ENCODE measurements around the gene PTPN6. TPM values are rescaled to one million over a fixed set of nuclear protein-coding genes. Genes with fewer than 3 reads are reported as not detected.

PTPN6 gene
- total and polyA plus RNA-seq, 10 of the 15 experiments (the other 5 are each of a cell fraction or from before 2014, with no cell fraction given), result 229 to 457 (median 370) TPM

- TF ChIP-seq PBX3 (IDR thresholded peaks at IDR 0.05; ENCODE audit: insufficient replicate concordance, low read depth, low read length) (no peak), NFXL1 (IDR thresholded peaks at IDR 0.05; ENCODE audit: borderline replicate concordance) (no peak), BRCA1 (IDR thresholded peaks at IDR 0.05; ENCODE audit: low read depth, low read length) (no peak), HDAC6 (IDR thresholded peaks at IDR 0.05; ENCODE audit: unreplicated experiment) (no peak), ASH2L (IDR thresholded peaks at IDR 0.05; ENCODE audit: borderline replicate concordance, low read depth) (no peak), ZSCAN29 (IDR thresholded peaks at IDR 0.05) (no peak), NRF1 (conservative IDR thresholded peaks at IDR 0.05; ENCODE audit: low read depth, low read length) (no peak), SPI1 (IDR thresholded peaks at IDR 0.05; ENCODE audit: borderline replicate concordance, insufficient read depth, low read depth, low read length) (no peak), ZBED1 (IDR thresholded peaks at IDR 0.05; ENCODE audit: borderline replicate concordance) (no peak), SP1 (IDR thresholded peaks at IDR 0.05; ENCODE audit: low read depth, low read length) (no peak), BHLHE40 (IDR thresholded peaks at IDR 0.05; ENCODE audit: borderline replicate concordance in 1 of 2, low read depth in 2 of 2, low read length in 1 of 2) (no peak), MYB (IDR thresholded peaks at IDR 0.05; ENCODE audit: borderline replicate concordance, low read depth, low read length) (no peak), TCF3 (IDR thresholded peaks at IDR 0.05; ENCODE audit: borderline replicate concordance, insufficient read depth, low read depth, low read length) (no peak), POLR2A (IDR thresholded peaks at IDR 0.05; ENCODE audit: low read depth, low read length) (peak; percentile 79), NR2C2 (IDR thresholded peaks at IDR 0.05; ENCODE audit: borderline replicate concordance, control insufficient read depth, insufficient read length, low read depth) (no peak), ZNF217 (IDR thresholded peaks at IDR 0.05) (no peak), USF1 (IDR thresholded peaks at IDR 0.05; ENCODE audit: borderline replicate concordance, extremely low read length, insufficient read depth, low read depth, low read length) (no peak), STAT1 (conservative IDR thresholded peaks at IDR 0.05) (no peak), RAD51 (IDR thresholded peaks at IDR 0.05) (no peak), TAF1 (IDR thresholded peaks at IDR 0.05; ENCODE audit: borderline replicate concordance, low read depth, low read length) (0 out of 2 replicates have a peak, but pooled peaks have one; percentile 8), KDM1A (IDR thresholded peaks at IDR 0.05; ENCODE audit: borderline replicate concordance) (no peak), IKZF1 (conservative IDR thresholded peaks at IDR 0.05) (peak; percentile 57), FOXK2 (IDR thresholded peaks at IDR 0.05) (no peak), ETV6 (conservative IDR thresholded peaks at IDR 0.05 in 1 of 2, IDR thresholded peaks at IDR 0.05 in 1 of 2; ENCODE audit: borderline replicate concordance in 1 of 2, low read depth in 1 of 2) (no peak), MYC (IDR thresholded peaks at IDR 0.05; ENCODE audit: insufficient read depth, insufficient read length, insufficient replicate concordance, low read length, severe bottlenecking) (peak; percentile 30), YBX1 (IDR thresholded peaks at IDR 0.05) (no peak)
- TF ChIP-seq, protein P1, sequence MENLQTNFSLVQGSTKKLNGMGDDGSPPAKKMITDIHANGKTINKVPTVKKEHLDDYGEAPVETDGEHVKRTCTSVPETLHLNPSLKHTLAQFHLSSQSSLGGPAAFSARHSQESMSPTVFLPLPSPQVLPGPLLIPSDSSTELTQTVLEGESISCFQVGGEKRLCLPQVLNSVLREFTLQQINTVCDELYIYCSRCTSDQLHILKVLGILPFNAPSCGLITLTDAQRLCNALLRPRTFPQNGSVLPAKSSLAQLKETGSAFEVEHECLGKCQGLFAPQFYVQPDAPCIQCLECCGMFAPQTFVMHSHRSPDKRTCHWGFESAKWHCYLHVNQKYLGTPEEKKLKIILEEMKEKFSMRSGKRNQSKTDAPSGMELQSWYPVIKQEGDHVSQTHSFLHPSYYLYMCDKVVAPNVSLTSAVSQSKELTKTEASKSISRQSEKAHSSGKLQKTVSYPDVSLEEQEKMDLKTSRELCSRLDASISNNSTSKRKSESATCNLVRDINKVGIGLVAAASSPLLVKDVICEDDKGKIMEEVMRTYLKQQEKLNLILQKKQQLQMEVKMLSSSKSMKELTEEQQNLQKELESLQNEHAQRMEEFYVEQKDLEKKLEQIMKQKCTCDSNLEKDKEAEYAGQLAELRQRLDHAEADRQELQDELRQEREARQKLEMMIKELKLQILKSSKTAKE (IDR thresholded peaks at IDR 0.05; ENCODE audit: low read depth, poor library complexity, severe bottlenecking), result no peak
- TF ChIP-seq, protein P2, sequence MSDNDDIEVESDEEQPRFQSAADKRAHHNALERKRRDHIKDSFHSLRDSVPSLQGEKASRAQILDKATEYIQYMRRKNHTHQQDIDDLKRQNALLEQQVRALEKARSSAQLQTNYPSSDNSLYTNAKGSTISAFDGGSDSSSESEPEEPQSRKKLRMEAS (IDR thresholded peaks at IDR 0.05; ENCODE audit: low read depth, low read length), result no peak
Observed at GRCh38 chr12:6927379-6928021, 23.7 kb upstream of the PTPN6 start, which contains the start of gene ATN1 (continued).

Data from GM12878 (cell line).